ENCODE data around the gene SEMA5A. TPM values are rescaled to one million over a fixed set of nuclear protein-coding genes. Genes with fewer than 3 reads are reported as not detected.

SEMA5A gene
- total RNA-seq, 1 donor from 2014 or later, result 4.0 TPM

- H3K4me3 Mint-ChIP-seq (ENCODE audit: low read depth), result no peak overlapping the region
- no peaks in the 10 kb centered on the region for H3K4me1 Mint-ChIP-seq (ENCODE audit: low read depth)
- no peak for TF ChIP-seq CTCF (IDR thresholded peaks at IDR 0.05; ENCODE audit: unreplicated experiment)
- no peak overlapping the region for H3K27ac Mint-ChIP-seq
- H3K27me3 Mint-ChIP-seq, result no peaks in the 10 kb centered on the region
- DNase-seq (ENCODE audit: low spot score, unreplicated experiment), result no peak
- H3K9me3 Mint-ChIP-seq (ENCODE audit: low read depth), result no peaks in the 10 kb centered on the region
- H3K36me3 Mint-ChIP-seq (ENCODE audit: insufficient read depth), result no peaks in the 10 kb centered on the region
These were observed 30.9 kb downstream of the SEMA5A start for GRCh38 chr5:9514968-9515367.

GRCh38 chr5:9513827-9514226 lies 32.0 kb downstream of the SEMA5A start:
- no peaks in the 10 kb centered on the region for H3K9me3 Mint-ChIP-seq (ENCODE audit: low read depth)
- H3K27ac Mint-ChIP-seq, result no peak overlapping the region
- no peak for DNase-seq (ENCODE audit: low spot score, unreplicated experiment)
- no peak overlapping the region for H3K4me3 Mint-ChIP-seq (ENCODE audit: low read depth)
- peak; percentile 37 for TF ChIP-seq CTCF (IDR thresholded peaks at IDR 0.05; ENCODE audit: unreplicated experiment)
- no peaks in the 10 kb centered on the region for H3K4me1 Mint-ChIP-seq (ENCODE audit: low read depth)
- no peaks in the 10 kb centered on the region for H3K27me3 Mint-ChIP-seq
- H3K36me3 Mint-ChIP-seq (ENCODE audit: insufficient read depth), result no peaks in the 10 kb centered on the region

GRCh38 chr5:9512457-9512856 lies 33.4 kb downstream of the SEMA5A start:
- H3K9me3 Mint-ChIP-seq (ENCODE audit: low read depth), result no peaks in the 10 kb centered on the region

GRCh38 chr5:9507974-9508373 lies 37.9 kb downstream of the SEMA5A start:
- no peak overlapping the region for H3K4me3 Mint-ChIP-seq (ENCODE audit: low read depth)
- peaks cover 4% of the 10 kb centered on the region for H3K27me3 Mint-ChIP-seq
- no peaks in the 10 kb centered on the region for H3K36me3 Mint-ChIP-seq (ENCODE audit: insufficient read depth)
- no peaks in the 10 kb centered on the region for H3K9me3 Mint-ChIP-seq (ENCODE audit: low read depth)
- TF ChIP-seq CTCF (IDR thresholded peaks at IDR 0.05; ENCODE audit: unreplicated experiment), result no peak
- no peak for DNase-seq (ENCODE audit: low spot score, unreplicated experiment)
- H3K27ac Mint-ChIP-seq, result no peak overlapping the region
- no peaks in the 10 kb centered on the region for H3K4me1 Mint-ChIP-seq (ENCODE audit: low read depth)

More at GRCh38 chr5:9512457-9512856, 33.4 kb downstream of the SEMA5A start:
- Mint-ChIP-seq H3K36me3 (ENCODE audit: insufficient read depth) (no peaks in the 10 kb centered on the region), H3K4me3 (ENCODE audit: low read depth) (no peak overlapping the region), H3K27ac (no peak overlapping the region), H3K27me3 (peaks cover 4% of the 10 kb centered on the region), H3K4me1 (ENCODE audit: low read depth) (no peaks in the 10 kb centered on the region)
- no peak for DNase-seq (ENCODE audit: low spot score, unreplicated experiment)
- no peak for TF ChIP-seq CTCF (IDR thresholded peaks at IDR 0.05; ENCODE audit: unreplicated experiment)

- DNase-seq (ENCODE audit: low spot score, unreplicated experiment), result no peak
- no peaks in the 10 kb centered on the region for H3K4me1 Mint-ChIP-seq (ENCODE audit: low read depth)
- peaks cover 4% of the 10 kb centered on the region for H3K27me3 Mint-ChIP-seq
- H3K27ac Mint-ChIP-seq, result no peak overlapping the region
- no peak for TF ChIP-seq CTCF (IDR thresholded peaks at IDR 0.05; ENCODE audit: unreplicated experiment)
- H3K4me3 Mint-ChIP-seq (ENCODE audit: low read depth), result no peak overlapping the region
- H3K36me3 Mint-ChIP-seq (ENCODE audit: insufficient read depth), result no peaks in the 10 kb centered on the region
- no peaks in the 10 kb centered on the region for H3K9me3 Mint-ChIP-seq (ENCODE audit: low read depth)
These were observed 40.6 kb downstream of the SEMA5A start for GRCh38 chr5:9505225-9505624.
